HL-60 (cell line): ENCODE results near the gene AHCTF1.

ENCODE experiments used
- DNase-seq, 2 experiments: peaks; one replicate each; pipeline ENCODE4 v3.0.0-alpha.2; 2010 to 2020; ENCODE audit warnings: low read depth in 1 of 2, low spot score in 1 of 2
- H3K27ac ChIP-seq: fragments of 250-450 bp; sonication (Bioruptor Pico); replicated peaks from 2 replicates; pipeline ENCODE4 v1.5.1; 2020; ENCODE audit warnings: mild to moderate bottlenecking, moderate library complexity
- H3K27me3 ChIP-seq: fragments of 250-450 bp; sonication (Bioruptor Pico); 2 replicates; pipeline ENCODE4 v1.5.1; 2021; ENCODE audit warnings: mild to moderate bottlenecking, moderate library complexity; ENCODE audit not compliant: insufficient read depth, poor library complexity, severe bottlenecking
- H3K4me3 ChIP-seq: replicated peaks from 2 replicates; pipeline ENCODE4 v1.5.1; 2011; ENCODE audit warnings: mild to moderate bottlenecking, control low read depth, low read length; ENCODE audit not compliant: insufficient read depth
- CTCF ChIP-seq: IDR thresholded peaks from one replicate; pipeline ENCODE4 v1.5.1; 2011; ENCODE audit warnings: low read length, control low read depth, inconsistent platforms; ENCODE audit not compliant: insufficient read depth
- GABPA ChIP-seq: IDR thresholded peaks from 2 replicates; pipeline ENCODE4 v1.6.1; 2012; ENCODE audit warnings: low read depth
- POLR2AphosphoS5 ChIP-seq: IDR thresholded peaks from 2 replicates; pipeline ENCODE4 v1.6.1; 2012; ENCODE audit warnings: low read depth
- REST ChIP-seq: IDR thresholded peaks from 2 replicates; pipeline ENCODE4 v1.6.1; 2012; ENCODE audit warnings: low read depth; ENCODE audit not compliant: insufficient replicate concordance
- SPI1 ChIP-seq: IDR thresholded peaks from 2 replicates; pipeline ENCODE4 v1.6.1; 2012; ENCODE audit warnings: low read depth, mild to moderate bottlenecking, borderline replicate concordance

The AHCTF1 gene

GRCh38 chr1:246923900-246924299, 7.8 kb downstream of the AHCTF1 start:
- TF ChIP-seq CTCF (no peak), GABPA (no peak), POLR2AphosphoS5 (no peak), REST (no peak), SPI1 (no peak)
- DNase-seq = no peak
- Histone ChIP-seq H3K27me3 (no peaks in the 10 kb centered on the region), H3K27ac (no peak overlapping the region), H3K4me3 (no peak overlapping the region)

- H3K4me3 ChIP-seq = no peak overlapping the region
- TF ChIP-seq CTCF (no peak), POLR2AphosphoS5 (no peak), GABPA (no peak), SPI1 (no peak), REST (no peak)
- no peak overlapping the region for H3K27ac ChIP-seq
- H3K27me3 ChIP-seq = no peaks in the 10 kb centered on the region
- DNase-seq = no peak
Measured at GRCh38 chr1:246923482-246923881, 8.3 kb downstream of the AHCTF1 start.

- H3K4me3 ChIP-seq = no peak overlapping the region
Measured at GRCh38 chr1:246921481-246921880, 10.3 kb downstream of the AHCTF1 start.

More at GRCh38 chr1:246921481-246921880, 10.3 kb downstream of the AHCTF1 start:
- no peak overlapping the region for H3K27ac ChIP-seq
- DNase-seq = no peak
- no peaks in the 10 kb centered on the region for H3K27me3 ChIP-seq
- TF ChIP-seq CTCF (no peak), SPI1 (no peak), REST (no peak), GABPA (no peak), POLR2AphosphoS5 (no peak)
